Measurements from ENCODE around the gene SLC35B3. TPM values are rescaled to one million over a fixed set of nuclear protein-coding genes. Genes with fewer than 3 reads are reported as not detected.

Gene SLC35B3
- total RNA-seq, 1 donor from 2014 or later = 14.0 TPM

DNA sequence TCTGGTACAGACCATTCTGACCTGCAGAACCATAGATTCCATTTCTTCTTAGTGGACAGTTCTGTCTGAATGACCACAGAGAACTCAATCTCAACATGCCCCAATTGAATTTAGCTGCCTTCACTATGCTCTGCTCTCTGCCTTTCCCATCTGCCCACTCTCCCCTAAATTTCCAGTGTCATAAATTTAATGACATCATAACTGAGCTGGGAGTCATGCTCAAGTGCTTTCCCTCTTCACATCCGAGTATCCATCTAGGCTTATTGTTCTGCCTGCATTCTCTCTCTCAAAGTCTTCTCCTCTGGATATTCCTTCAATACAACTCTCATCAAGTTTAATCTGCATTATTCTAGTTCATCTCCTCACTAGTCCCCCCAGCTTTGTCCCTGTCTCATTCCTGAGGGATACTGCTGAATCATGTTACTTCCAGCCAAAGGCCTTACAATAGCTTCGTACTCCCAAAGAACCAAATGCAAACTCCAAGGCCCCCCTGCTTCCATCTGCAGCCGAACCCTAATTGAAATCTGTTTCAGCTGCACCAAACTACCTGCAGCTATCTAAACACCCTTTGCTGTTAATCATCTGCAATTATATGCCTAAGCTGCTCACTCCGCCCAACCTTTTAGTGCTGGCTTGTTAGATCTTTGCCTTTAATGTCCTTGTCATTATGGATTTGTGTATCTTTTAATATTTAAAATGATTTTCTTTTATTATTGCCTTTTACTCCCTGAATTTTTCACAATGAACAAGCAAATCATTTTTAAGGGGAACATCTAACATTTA is 46.1 kb downstream of the SLC35B3 start:
- DNase-seq (ENCODE audit: low read depth) = no peak
- H3K36me3 ChIP-seq (ENCODE audit: control insufficient read depth, insufficient read depth, low read length) = no peaks in the 10 kb centered on the region
- H3K4me3 ChIP-seq (ENCODE audit: low read depth, low read length) = no peak overlapping the region
- TF ChIP-seq, protein P1, sequence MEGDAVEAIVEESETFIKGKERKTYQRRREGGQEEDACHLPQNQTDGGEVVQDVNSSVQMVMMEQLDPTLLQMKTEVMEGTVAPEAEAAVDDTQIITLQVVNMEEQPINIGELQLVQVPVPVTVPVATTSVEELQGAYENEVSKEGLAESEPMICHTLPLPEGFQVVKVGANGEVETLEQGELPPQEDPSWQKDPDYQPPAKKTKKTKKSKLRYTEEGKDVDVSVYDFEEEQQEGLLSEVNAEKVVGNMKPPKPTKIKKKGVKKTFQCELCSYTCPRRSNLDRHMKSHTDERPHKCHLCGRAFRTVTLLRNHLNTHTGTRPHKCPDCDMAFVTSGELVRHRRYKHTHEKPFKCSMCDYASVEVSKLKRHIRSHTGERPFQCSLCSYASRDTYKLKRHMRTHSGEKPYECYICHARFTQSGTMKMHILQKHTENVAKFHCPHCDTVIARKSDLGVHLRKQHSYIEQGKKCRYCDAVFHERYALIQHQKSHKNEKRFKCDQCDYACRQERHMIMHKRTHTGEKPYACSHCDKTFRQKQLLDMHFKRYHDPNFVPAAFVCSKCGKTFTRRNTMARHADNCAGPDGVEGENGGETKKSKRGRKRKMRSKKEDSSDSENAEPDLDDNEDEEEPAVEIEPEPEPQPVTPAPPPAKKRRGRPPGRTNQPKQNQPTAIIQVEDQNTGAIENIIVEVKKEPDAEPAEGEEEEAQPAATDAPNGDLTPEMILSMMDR (IDR thresholded peaks at IDR 0.05; ENCODE audit: insufficient read depth, low read length, poor library complexity, severe bottlenecking) = no peak
- H3K27me3 ChIP-seq (ENCODE audit: control insufficient read depth, insufficient read depth, low read length) = no peaks in the 10 kb centered on the region

DNA sequence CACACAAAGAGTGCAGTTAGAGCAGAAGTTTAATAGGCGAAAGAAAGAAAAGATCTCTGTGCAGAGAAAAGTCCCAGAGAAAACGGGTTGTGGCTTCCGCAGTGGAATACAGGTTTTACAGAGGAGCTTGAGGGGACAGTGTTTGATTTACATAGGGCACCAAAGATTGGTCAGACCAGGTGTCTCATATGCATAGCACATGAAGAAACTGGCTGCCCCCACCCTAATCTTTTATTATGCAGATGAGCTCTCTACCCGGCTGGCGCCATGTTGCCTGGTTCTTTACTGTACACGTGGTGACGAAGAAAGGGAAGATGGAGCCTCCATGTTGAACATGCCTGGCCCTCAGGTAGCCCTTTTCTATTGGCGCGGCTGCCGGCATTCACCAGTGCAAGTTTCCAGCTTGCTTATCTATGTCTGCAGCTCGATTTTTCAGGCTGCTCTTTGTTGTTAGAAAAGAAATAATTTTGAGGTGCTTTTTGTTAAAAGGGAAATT is 47.4 kb downstream of the SLC35B3 start:
- TF ChIP-seq, protein P1 (IDR thresholded peaks at IDR 0.05; ENCODE audit: insufficient read depth, low read length, poor library complexity, severe bottlenecking) = no peak
- no peaks in the 10 kb centered on the region for H3K27me3 ChIP-seq (ENCODE audit: control insufficient read depth, insufficient read depth, low read length)
- DNase-seq (ENCODE audit: low read depth) = no peak
- no peaks in the 10 kb centered on the region for H3K36me3 ChIP-seq (ENCODE audit: control insufficient read depth, insufficient read depth, low read length)
- H3K4me3 ChIP-seq (ENCODE audit: low read depth, low read length) = no peak overlapping the region

DNA sequence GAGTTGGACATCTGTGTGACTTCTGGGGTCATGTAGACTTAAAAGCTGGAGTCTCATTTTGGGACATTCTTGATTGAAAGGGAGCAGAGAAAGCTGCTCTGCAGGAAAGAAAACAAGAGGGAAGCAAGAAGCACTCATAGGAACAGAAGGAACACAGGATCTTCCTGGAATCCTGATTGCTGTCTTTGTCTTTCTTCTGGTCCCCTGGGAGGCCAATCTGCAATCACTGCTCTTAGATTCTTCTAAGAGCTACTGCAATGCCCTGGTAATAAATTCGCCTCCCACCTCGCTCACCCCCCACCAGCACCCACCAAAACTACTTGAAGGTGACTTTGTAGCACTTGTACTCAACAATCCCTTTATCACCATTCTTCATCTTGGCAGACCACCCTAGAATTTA is 51.8 kb downstream of the SLC35B3 start:
- TF ChIP-seq, protein P1 (IDR thresholded peaks at IDR 0.05; ENCODE audit: insufficient read depth, low read length, poor library complexity, severe bottlenecking) = no peak
- DNase-seq (ENCODE audit: low read depth) = no peak
- H3K27me3 ChIP-seq (ENCODE audit: control insufficient read depth, insufficient read depth, low read length) = no peaks in the 10 kb centered on the region
- H3K4me3 ChIP-seq (ENCODE audit: low read depth, low read length) = no peak overlapping the region
- H3K36me3 ChIP-seq (ENCODE audit: control insufficient read depth, insufficient read depth, low read length) = no peaks in the 10 kb centered on the region

DNA sequence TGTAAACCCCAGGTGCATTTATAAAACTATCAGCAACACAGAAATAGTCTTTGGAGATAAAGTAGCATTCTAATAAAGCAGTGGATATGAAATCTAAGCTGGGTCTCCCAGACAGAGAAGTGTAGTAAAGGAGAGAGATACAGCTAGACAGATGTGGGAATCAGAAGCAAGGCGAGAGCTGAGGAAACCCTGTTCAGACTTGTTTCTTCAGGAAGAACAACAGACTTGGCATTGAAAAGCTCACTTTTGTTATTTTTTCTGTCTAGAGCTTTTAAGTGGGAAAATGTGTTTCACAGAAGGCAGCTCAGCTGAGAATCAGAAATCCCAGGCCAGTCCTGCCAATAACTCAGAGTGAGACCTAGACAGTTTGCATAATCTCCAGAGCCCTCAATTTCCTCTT is 52.9 kb downstream of the SLC35B3 start:
- TF ChIP-seq, protein P1 (IDR thresholded peaks at IDR 0.05; ENCODE audit: insufficient read depth, low read length, poor library complexity, severe bottlenecking) = no peak
- Histone ChIP-seq H3K27me3 (ENCODE audit: control insufficient read depth, insufficient read depth, low read length) (no peaks in the 10 kb centered on the region), H3K36me3 (ENCODE audit: control insufficient read depth, insufficient read depth, low read length) (no peaks in the 10 kb centered on the region), H3K4me3 (ENCODE audit: low read depth, low read length) (no peak overlapping the region)
- no peak for DNase-seq (ENCODE audit: low read depth)

DNA sequence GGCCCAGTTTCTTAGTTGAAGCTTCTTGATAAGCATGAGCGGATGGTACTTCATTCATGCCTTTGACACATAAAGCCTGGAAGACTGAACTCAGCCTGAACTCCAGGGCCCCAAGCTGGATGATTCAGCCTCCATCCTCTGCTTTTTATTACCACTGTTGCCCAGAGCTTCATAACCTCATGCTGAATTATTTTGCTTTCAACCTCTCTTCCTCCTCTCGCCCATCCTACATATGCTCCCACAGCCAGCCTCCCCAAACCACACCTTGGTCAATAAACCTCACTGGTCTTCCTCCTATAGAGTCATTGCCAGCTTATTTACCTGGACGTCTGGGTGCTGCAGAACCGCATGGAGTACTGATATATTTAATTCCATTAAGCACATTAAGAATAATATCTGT is 59.4 kb downstream of the SLC35B3 start:
- TF ChIP-seq, protein P1 (IDR thresholded peaks at IDR 0.05; ENCODE audit: insufficient read depth, low read length, poor library complexity, severe bottlenecking) = no peak
- no peak for DNase-seq (ENCODE audit: low read depth)
- no peak overlapping the region for H3K4me3 ChIP-seq (ENCODE audit: low read depth, low read length)
- peaks cover 2% of the 10 kb centered on the region for H3K27me3 ChIP-seq (ENCODE audit: control insufficient read depth, insufficient read depth, low read length)
- H3K36me3 ChIP-seq (ENCODE audit: control insufficient read depth, insufficient read depth, low read length) = no peaks in the 10 kb centered on the region
